SK-N-SH (cell line): Measurements from ENCODE around the gene NUP205.

ENCODE experiments used
- CTCF ChIP-seq: fragments of 200-600 bp; sonication (generic); IDR thresholded peaks from 2 replicates; pipeline ENCODE4 v1.6.1; 2017; ENCODE audit warnings: antibody characterized with exemption, mild to moderate bottlenecking, moderate library complexity
- GATA2 ChIP-seq: sonication (generic); formaldehyde crosslinking; IDR thresholded peaks from 2 replicates; pipeline ENCODE4 v1.5.0; 2020; ENCODE audit warnings: mild to moderate bottlenecking, missing genetic modification reagents
- IRF3 ChIP-seq: fragments of 150-350 bp; IDR thresholded peaks from 2 replicates; pipeline ENCODE4 v1.6.1; 2016; ENCODE audit warnings: mild to moderate bottlenecking, low read depth, low read length
- JUND ChIP-seq: IDR thresholded peaks from 2 replicates; pipeline ENCODE4 v1.4.0; 2012
- MXI1 ChIP-seq: IDR thresholded peaks from 2 replicates; pipeline ENCODE4 v1.6.1; 2012; ENCODE audit warnings: mild to moderate bottlenecking, low read depth, low read length, improper control_type of control experiment
- POLR2AphosphoS5 ChIP-seq: IDR thresholded peaks from 2 replicates; pipeline ENCODE4 v1.6.1; 2012; ENCODE audit warnings: low read depth, low read length
- REST ChIP-seq: IDR thresholded peaks from 2 replicates; pipeline ENCODE4 v1.6.1; 2012; ENCODE audit warnings: mild to moderate bottlenecking, low read depth, low read length, moderate library complexity
- RFX5 ChIP-seq: IDR thresholded peaks from 2 replicates; pipeline ENCODE4 v1.6.1; 2012; ENCODE audit warnings: mild to moderate bottlenecking, improper control_type of control experiment, low read length
- SMC3 ChIP-seq: IDR thresholded peaks from 2 replicates; pipeline ENCODE4 v1.6.1; 2012; ENCODE audit warnings: low read depth, low read length, improper control_type of control experiment
- TAF1 ChIP-seq: IDR thresholded peaks from 2 replicates; pipeline ENCODE4 v1.6.1; 2012; ENCODE audit warnings: low read depth, mild to moderate bottlenecking, low read length, moderate library complexity, borderline replicate concordance
- TCF12 ChIP-seq: IDR thresholded peaks from 2 replicates; pipeline ENCODE4 v1.4.0; 2012
- USF2 ChIP-seq: fragments of 150-350 bp; IDR thresholded peaks from 2 replicates; pipeline ENCODE4 v1.6.1; 2017; ENCODE audit warnings: antibody characterized with exemption, low read length, low read depth, borderline replicate concordance
- YY1 ChIP-seq: IDR thresholded peaks from 2 replicates; pipeline ENCODE4 v1.4.0; 2012; ENCODE audit warnings: low read depth, mild to moderate bottlenecking

GRCh38 chr7:135666156-135666555 is 108.4 kb downstream of the NUP205 start:
- no peak for TF ChIP-seq USF2
- no peak for TF ChIP-seq CTCF
- TF ChIP-seq SMC3 = no peak
- no peak for TF ChIP-seq GATA2
- no peak for TF ChIP-seq JUND
- TF ChIP-seq MXI1 = no peak
- no peak for TF ChIP-seq POLR2AphosphoS5
- no peak for TF ChIP-seq RFX5
- TF ChIP-seq YY1 = no peak
- no peak for TF ChIP-seq REST
- TF ChIP-seq TAF1 = no peak
- TF ChIP-seq IRF3 = no peak
- no peak for TF ChIP-seq TCF12
